GM12878 (cell line): Measurements from ENCODE around the gene PDLIM3. TPM values are rescaled to one million over a fixed set of nuclear protein-coding genes. Genes with fewer than 3 reads are reported as not detected.

Experiments used
- ATAC-seq: fragments of 200-7000 bp; cut with Tn5 transposase; 3 replicates; pipeline ENCODE4 v1.9.1; 2020; ENCODE audit warnings: mild to moderate bottlenecking, moderate library complexity
- BruUV-seq: library from RNA; stranded (reverse); fragments of 400-500 nt; replicated peaks from 2 replicates; lab custom pipeline; 2021; lab: Mats Ljungman, UMichigan
- CTCF ChIA-PET: fragments of 300-600 bp; sonication (Branson Sonifier 250); formaldehyde crosslinking; extraction: SDS; loops from one replicate; lab custom pipeline; 2021; ENCODE audit warnings: inconsistent platforms; lab: Yijun Ruan, JAX
- POLR2A ChIA-PET: fragments of 350-600 bp; formaldehyde crosslinking; extraction: SDS; loops from one replicate; lab custom pipeline; 2021; ENCODE audit warnings: inconsistent platforms; lab: Charles Lee
- RAD21 ChIA-PET: fragments of 300-600 bp; sonication (Branson Sonifier 250); formaldehyde crosslinking; loops from one replicate; lab custom pipeline; 2023; ENCODE audit warnings: antibody characterized with exemption; ENCODE audit not compliant: unreplicated experiment; lab: Charles Lee
- SMC1A ChIA-PET: fragments of 300-600 bp; sonication (Branson Sonifier 250); formaldehyde crosslinking; loops from one replicate; lab custom pipeline; 2023; ENCODE audit not compliant: unreplicated experiment, uncharacterized antibody; lab: Charles Lee
- DNase-seq: peaks from one replicate; pipeline ENCODE4 v3.0.0-alpha.2; 2011; ENCODE audit warnings: low read depth, low spot score
- FAIRE-seq: peaks from 3 replicates; lab custom pipeline; 2011; peaks lifted over from hg19 to GRCh38; lab: Jason Lieb, UNC
- H2AFZ ChIP-seq: 2 replicates; pipeline ENCODE4 v1.6.0; 2011; ENCODE audit warnings: low read depth, low read length, control low read depth; ENCODE audit not compliant: control insufficient read depth
- H3K27ac ChIP-seq: 2 replicates; pipeline ENCODE4 v1.5.1; 2011; ENCODE audit warnings: control low read depth; ENCODE audit not compliant: control insufficient read depth, insufficient read depth
- H3K27me3 ChIP-seq, 2 experiments: replicated peaks in 1 of 2; 2 replicates each; pipeline versions ENCODE4 v1.6.0 to v1.6.1; 2011; ENCODE audit warnings: low read length in 1 of 2; ENCODE audit not compliant: control insufficient read depth in 2 of 2, insufficient read depth in 2 of 2
- H3K36me3 ChIP-seq, 2 experiments: 2 replicates each; pipeline ENCODE4 v1.5.1; 2011; ENCODE audit warnings: low read length in 1 of 2; ENCODE audit not compliant: control insufficient read depth in 2 of 2, insufficient read depth in 2 of 2
- H3K4me1 ChIP-seq: 2 replicates; pipeline ENCODE4 v1.6.1; 2011; ENCODE audit warnings: mild to moderate bottlenecking, low read length, moderate library complexity, mixed read lengths; ENCODE audit not compliant: control insufficient read depth, insufficient read depth
- H3K4me2 ChIP-seq: 2 replicates; pipeline ENCODE4 v1.6.0; 2011; ENCODE audit warnings: control low read depth; ENCODE audit not compliant: control insufficient read depth, insufficient read depth
- H3K4me3 ChIP-seq: fragments of 200-600 bp; sonication (generic); 2 replicates; pipeline ENCODE4 v1.5.1; 2016
- H3K79me2 ChIP-seq: 2 replicates; pipeline ENCODE4 v1.6.0; 2011; ENCODE audit warnings: low read length; ENCODE audit not compliant: control insufficient read depth, insufficient read depth
- H3K9ac ChIP-seq: 2 replicates; pipeline ENCODE4 v1.8.0; 2011; ENCODE audit warnings: low read length, control low read depth, mixed read lengths; ENCODE audit not compliant: control insufficient read depth, insufficient read depth
- H3K9me3 ChIP-seq: replicated peaks from 3 replicates; pipeline ENCODE4 v1.5.1; 2011; ENCODE audit warnings: mild to moderate bottlenecking, low read length; ENCODE audit not compliant: control insufficient read depth, insufficient read depth
- H4K20me1 ChIP-seq: 2 replicates; pipeline ENCODE4 v1.6.0; 2011; ENCODE audit not compliant: control insufficient read depth, insufficient read depth
- BHLHE40 ChIP-seq, 2 experiments: fragments of 450-650 bp in 1 of 2; IDR thresholded peaks; 2 replicates each; pipeline ENCODE4 v1.6.1; 2011 to 2017; ENCODE audit warnings: low read depth in 2 of 2, borderline replicate concordance in 1 of 2, improper control_type of control experiment in 1 of 2, low read length in 1 of 2, mild to moderate bottlenecking in 1 of 2
- EP300 ChIP-seq, 2 experiments: fragments of 150-350 bp in 1 of 2; IDR thresholded peaks; 2 replicates each; pipeline ENCODE4 v1.6.1; 2011 to 2012; ENCODE audit warnings: low read depth in 2 of 2, low read length in 2 of 2, borderline replicate concordance in 1 of 2, improper control_type of control experiment in 1 of 2, inconsistent platforms in 1 of 2; ENCODE audit not compliant: control insufficient read depth in 1 of 2
- EZH2 ChIP-seq: IDR thresholded peaks from 2 replicates; pipeline ENCODE4 v1.6.1; 2012; ENCODE audit warnings: low read depth, mild to moderate bottlenecking, control low read depth, inconsistent platforms, low read length, borderline replicate concordance; ENCODE audit not compliant: control insufficient read depth
- IRF4 ChIP-seq: IDR thresholded peaks from 2 replicates; pipeline ENCODE4 v1.6.1; 2011; ENCODE audit warnings: low read depth, low read length
- LARP7 ChIP-seq: fragments of 450-650 bp; IDR thresholded peaks from 2 replicates; pipeline ENCODE4 v1.6.1; 2017; ENCODE audit warnings: mild to moderate bottlenecking
- MEF2A ChIP-seq: IDR thresholded peaks from 2 replicates; pipeline ENCODE4 v1.6.1; 2011; ENCODE audit warnings: low read depth, mild to moderate bottlenecking, low read length, moderate library complexity; ENCODE audit not compliant: insufficient read depth
- POLR2AphosphoS5 ChIP-seq: IDR thresholded peaks from 2 replicates; pipeline ENCODE4 v1.6.1; 2011; ENCODE audit warnings: mild to moderate bottlenecking, low read length, inconsistent platforms
- WGBS: methylation state at CpG from one replicate; pipeline ENCODE4 v1.1.6; 2016; ENCODE audit warnings: low lambda C conversion rate; ENCODE audit not compliant: insufficient replicate concordance, insufficient coverage; ENCODE audit errors: missing lambda C conversion rate; 5-methylcytosine and 5-hydroxymethylcytosine counted together
- in situ Hi-C: fragments of 300-500 bp; cut with MboI; formaldehyde crosslinking; loops from 9 replicates; pipeline ENCODE4 v1.14.3; 2018; ENCODE audit warnings: mixed read lengths
- intact Hi-C: fragments of 100-400 bp; cut with micrococcal nuclease; formaldehyde crosslinking; loops from one replicate; pipeline ENCODE4 v1.14.2; 2022; ENCODE audit not compliant: unreplicated experiment
- polyA plus RNA-seq, 11 experiments: library from polyadenylated mRNA; depleted of rRNA in 4 of 11; unstranded in 6 of 11; stranded (reverse) in 5 of 11; fragments of >200 nt; fragmentation: Nextera tagmentation in 4 of 11; fragmentation: Illumina TruSeq in 1 of 11; extraction: Ambion mirVana in 4 of 11; extraction: Trizol in 1 of 11; gene quantifications; 1 replicate in 1 of 11; 2 replicates in 10 of 11; pipeline versions ENCODE4 v1.2.1 to v1.2.3, GENCODE V29; 2011 to 2016; ENCODE audit warnings: inconsistent platforms in 2 of 11, missing spikeins in 2 of 11, low read depth in 1 of 11
- total RNA-seq, 4 experiments: library from RNA; depleted of rRNA in 3 of 4; stranded (reverse); fragments of >200 nt in 3 of 4; fragmentation: Illumina TruSeq in 1 of 4; extraction: Trizol in 1 of 4; gene quantifications; 2 replicates each; pipeline versions ENCODE4 v1.2.1 to v1.2.3, GENCODE V29; 2013 to 2021
- TF ChIP-seq, protein P1 (sequence below): fragments of 450-650 bp; formaldehyde crosslinking; IDR thresholded peaks from 2 replicates; pipeline ENCODE4 v1.4.0; 2020; ENCODE audit warnings: mild to moderate bottlenecking, moderate library complexity
- TF ChIP-seq, protein P2 (sequence below): fragments of 450-650 bp; formaldehyde crosslinking; IDR thresholded peaks from 2 replicates; pipeline ENCODE4 v1.5.0; 2022; ENCODE audit warnings: mild to moderate bottlenecking, missing genetic modification characterization
- TF ChIP-seq, protein P3 (sequence below): fragments of 450-650 bp; IDR thresholded peaks from 2 replicates; pipeline ENCODE4 v1.6.1; 2017; ENCODE audit warnings: mild to moderate bottlenecking, low read depth, inconsistent platforms; ENCODE audit not compliant: poor library complexity, severe bottlenecking
- TF ChIP-seq, protein P4 (sequence below): IDR thresholded peaks from 2 replicates; pipeline ENCODE4 v1.6.1; 2012; ENCODE audit warnings: low read depth, low read length, improper control_type of control experiment

The PDLIM3 gene
- total and polyA plus RNA-seq, 10 of the 15 experiments (the other 5 are each of a cell fraction or from before 2014, with no cell fraction given), result 0.04 to 0.43 (median 0.08) TPM; not detected in 7

DNA sequence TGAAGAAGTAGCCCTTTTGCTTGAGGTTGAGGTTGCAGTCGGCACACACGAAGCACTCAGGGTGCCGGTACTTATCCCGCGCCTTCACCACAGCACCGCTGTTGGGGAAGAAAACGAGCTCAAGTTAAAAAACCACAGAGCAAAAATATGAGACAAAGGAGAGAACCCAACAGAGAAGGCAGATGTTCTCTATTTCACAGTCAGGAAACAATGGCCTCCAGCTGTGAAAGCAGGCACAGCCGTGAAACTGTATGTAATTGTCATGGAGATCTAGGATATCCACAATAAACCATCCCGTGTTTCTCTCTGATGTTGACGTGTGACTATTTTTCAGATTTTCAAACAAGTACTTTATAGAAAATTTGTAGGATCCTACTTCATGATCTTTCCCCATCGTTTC is 32.9 kb downstream of the PDLIM3 start:
- no peak for FAIRE-seq
- DNase-seq, result no peak
- H3K9ac ChIP-seq, result no peak overlapping the region
- no peaks in the 10 kb centered on the region for H3K79me2 ChIP-seq
- no peak for ATAC-seq
- ChIA-PET RAD21 (no interaction called here), CTCF (no interaction called here), SMC1A (no interaction called here), POLR2A (no interaction called here)
- no peak overlapping the region for H3K4me2 ChIP-seq
- H3K27me3 ChIP-seq, result no peaks in the 10 kb centered on the region
- 68% methylated on average over 11 of the region's 11 CpGs for WGBS
- no peak overlapping the region for H2AFZ ChIP-seq
- no peaks in the 10 kb centered on the region; the same call in 2 of the 3 replicates for H3K9me3 ChIP-seq
- H3K4me1 ChIP-seq, result no peaks in the 10 kb centered on the region
- in situ Hi-C loops, result no loop called here
- H3K4me3 ChIP-seq, result no peak overlapping the region
- no peak overlapping the region for H3K27ac ChIP-seq
- intact Hi-C loops, result no loop called here
- H3K36me3 ChIP-seq, result no peaks in the 10 kb centered on the region
- no TSS peak for BruUV-seq
- no peaks in the 10 kb centered on the region for H4K20me1 ChIP-seq
- TF ChIP-seq, protein P1, sequence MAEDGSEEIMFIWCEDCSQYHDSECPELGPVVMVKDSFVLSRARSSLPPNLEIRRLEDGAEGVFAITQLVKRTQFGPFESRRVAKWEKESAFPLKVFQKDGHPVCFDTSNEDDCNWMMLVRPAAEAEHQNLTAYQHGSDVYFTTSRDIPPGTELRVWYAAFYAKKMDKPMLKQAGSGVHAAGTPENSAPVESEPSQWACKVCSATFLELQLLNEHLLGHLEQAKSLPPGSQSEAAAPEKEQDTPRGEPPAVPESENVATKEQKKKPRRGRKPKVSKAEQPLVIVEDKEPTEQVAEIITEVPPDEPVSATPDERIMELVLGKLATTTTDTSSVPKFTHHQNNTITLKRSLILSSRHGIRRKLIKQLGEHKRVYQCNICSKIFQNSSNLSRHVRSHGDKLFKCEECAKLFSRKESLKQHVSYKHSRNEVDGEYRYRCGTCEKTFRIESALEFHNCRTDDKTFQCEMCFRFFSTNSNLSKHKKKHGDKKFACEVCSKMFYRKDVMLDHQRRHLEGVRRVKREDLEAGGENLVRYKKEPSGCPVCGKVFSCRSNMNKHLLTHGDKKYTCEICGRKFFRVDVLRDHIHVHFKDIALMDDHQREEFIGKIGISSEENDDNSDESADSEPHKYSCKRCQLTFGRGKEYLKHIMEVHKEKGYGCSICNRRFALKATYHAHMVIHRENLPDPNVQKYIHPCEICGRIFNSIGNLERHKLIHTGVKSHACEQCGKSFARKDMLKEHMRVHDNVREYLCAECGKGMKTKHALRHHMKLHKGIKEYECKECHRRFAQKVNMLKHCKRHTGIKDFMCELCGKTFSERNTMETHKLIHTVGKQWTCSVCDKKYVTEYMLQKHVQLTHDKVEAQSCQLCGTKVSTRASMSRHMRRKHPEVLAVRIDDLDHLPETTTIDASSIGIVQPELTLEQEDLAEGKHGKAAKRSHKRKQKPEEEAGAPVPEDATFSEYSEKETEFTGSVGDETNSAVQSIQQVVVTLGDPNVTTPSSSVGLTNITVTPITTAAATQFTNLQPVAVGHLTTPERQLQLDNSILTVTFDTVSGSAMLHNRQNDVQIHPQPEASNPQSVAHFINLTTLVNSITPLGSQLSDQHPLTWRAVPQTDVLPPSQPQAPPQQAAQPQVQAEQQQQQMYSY (CRISPR knock-in tag), result no peak
- TF ChIP-seq, protein P2, sequence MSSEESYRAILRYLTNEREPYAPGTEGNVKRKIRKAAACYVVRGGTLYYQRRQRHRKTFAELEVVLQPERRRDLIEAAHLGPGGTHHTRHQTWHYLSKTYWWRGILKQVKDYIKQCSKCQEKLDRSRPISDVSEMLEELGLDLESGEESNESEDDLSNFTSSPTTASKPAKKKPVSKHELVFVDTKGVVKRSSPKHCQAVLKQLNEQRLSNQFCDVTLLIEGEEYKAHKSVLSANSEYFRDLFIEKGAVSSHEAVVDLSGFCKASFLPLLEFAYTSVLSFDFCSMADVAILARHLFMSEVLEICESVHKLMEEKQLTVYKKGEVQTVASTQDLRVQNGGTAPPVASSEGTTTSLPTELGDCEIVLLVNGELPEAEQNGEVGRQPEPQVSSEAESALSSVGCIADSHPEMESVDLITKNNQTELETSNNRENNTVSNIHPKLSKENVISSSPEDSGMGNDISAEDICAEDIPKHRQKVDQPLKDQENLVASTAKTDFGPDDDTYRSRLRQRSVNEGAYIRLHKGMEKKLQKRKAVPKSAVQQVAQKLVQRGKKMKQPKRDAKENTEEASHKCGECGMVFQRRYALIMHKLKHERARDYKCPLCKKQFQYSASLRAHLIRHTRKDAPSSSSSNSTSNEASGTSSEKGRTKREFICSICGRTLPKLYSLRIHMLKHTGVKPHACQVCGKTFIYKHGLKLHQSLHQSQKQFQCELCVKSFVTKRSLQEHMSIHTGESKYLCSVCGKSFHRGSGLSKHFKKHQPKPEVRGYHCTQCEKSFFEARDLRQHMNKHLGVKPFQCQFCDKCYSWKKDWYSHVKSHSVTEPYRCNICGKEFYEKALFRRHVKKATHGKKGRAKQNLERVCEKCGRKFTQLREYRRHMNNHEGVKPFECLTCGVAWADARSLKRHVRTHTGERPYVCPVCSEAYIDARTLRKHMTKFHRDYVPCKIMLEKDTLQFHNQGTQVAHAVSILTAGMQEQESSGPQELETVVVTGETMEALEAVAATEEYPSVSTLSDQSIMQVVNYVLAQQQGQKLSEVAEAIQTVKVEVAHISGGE (CRISPR knock-in tag), result no peak
- TF ChIP-seq BHLHE40 (IDR thresholded peaks at IDR 0.05; ENCODE audit: borderline replicate concordance in 1 of 2, low read depth in 2 of 2, low read length in 1 of 2), result no peak
- TF ChIP-seq, protein P3, sequence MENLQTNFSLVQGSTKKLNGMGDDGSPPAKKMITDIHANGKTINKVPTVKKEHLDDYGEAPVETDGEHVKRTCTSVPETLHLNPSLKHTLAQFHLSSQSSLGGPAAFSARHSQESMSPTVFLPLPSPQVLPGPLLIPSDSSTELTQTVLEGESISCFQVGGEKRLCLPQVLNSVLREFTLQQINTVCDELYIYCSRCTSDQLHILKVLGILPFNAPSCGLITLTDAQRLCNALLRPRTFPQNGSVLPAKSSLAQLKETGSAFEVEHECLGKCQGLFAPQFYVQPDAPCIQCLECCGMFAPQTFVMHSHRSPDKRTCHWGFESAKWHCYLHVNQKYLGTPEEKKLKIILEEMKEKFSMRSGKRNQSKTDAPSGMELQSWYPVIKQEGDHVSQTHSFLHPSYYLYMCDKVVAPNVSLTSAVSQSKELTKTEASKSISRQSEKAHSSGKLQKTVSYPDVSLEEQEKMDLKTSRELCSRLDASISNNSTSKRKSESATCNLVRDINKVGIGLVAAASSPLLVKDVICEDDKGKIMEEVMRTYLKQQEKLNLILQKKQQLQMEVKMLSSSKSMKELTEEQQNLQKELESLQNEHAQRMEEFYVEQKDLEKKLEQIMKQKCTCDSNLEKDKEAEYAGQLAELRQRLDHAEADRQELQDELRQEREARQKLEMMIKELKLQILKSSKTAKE, result no peak
- TF ChIP-seq EP300 (IDR thresholded peaks at IDR 0.05; ENCODE audit: borderline replicate concordance in 1 of 2, control insufficient read depth in 1 of 2, low read depth in 2 of 2, low read length in 2 of 2), result no peak
- TF ChIP-seq IRF4, result no peak
- TF ChIP-seq MEF2A, result no peak
- no peak for TF ChIP-seq EZH2
- TF ChIP-seq LARP7, result no peak
- TF ChIP-seq POLR2AphosphoS5, result no peak
- TF ChIP-seq, protein P4, sequence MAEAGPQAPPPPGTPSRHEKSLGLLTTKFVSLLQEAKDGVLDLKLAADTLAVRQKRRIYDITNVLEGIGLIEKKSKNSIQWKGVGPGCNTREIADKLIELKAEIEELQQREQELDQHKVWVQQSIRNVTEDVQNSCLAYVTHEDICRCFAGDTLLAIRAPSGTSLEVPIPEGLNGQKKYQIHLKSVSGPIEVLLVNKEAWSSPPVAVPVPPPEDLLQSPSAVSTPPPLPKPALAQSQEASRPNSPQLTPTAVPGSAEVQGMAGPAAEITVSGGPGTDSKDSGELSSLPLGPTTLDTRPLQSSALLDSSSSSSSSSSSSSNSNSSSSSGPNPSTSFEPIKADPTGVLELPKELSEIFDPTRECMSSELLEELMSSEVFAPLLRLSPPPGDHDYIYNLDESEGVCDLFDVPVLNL, result no peak
